Cardiac fibroblast (primary cell): Measurements from ENCODE around the gene DNAAF8.

Source experiments
- DNase-seq, 2 donors: peaks; one replicate each; pipeline versions ENCODE4 v3.0.0 to v3.0.0-alpha.2; 2010; ENCODE audit warnings: low read depth in 2 of 2
- H3K4me3 ChIP-seq, 2 donors: replicated peaks in 1 of 2; 1 replicate in 1 of 2; 2 replicates in 1 of 2; pipeline ENCODE4 v1.5.1; 2011; ENCODE audit warnings: low read depth in 2 of 2, low read length in 2 of 2, mild to moderate bottlenecking in 2 of 2, moderate library complexity in 1 of 2
- TF ChIP-seq, protein P1 (sequence below): IDR thresholded peaks from one replicate; pipeline ENCODE4 v1.5.1; 2011; ENCODE audit warnings: low read depth, mild to moderate bottlenecking, low read length, inconsistent platforms

DNAAF8 gene

DNA sequence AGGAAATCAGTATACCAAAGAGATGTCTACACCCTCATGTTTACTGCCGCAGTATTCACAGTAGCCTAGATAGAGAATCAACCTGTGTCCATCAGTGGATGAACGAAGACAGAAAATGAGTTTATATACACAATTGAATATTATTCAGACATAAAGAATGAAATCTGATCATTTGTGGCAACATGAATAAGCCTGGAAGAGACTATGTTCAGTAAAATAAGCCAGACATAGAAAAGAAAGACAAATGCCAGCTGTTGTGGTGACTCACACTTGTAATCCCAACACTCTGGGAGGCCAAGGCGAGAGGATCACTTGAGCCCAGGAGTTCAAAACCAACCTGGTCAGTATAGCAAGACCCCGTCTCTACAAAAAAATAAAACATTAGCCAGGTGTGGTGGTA is 24.9 kb upstream of the DNAAF8 start:
- H3K4me3 ChIP-seq = no peak overlapping the region
- DNase-seq = peak in 1 of 2 donors; percentile 62
- TF ChIP-seq, protein P1, sequence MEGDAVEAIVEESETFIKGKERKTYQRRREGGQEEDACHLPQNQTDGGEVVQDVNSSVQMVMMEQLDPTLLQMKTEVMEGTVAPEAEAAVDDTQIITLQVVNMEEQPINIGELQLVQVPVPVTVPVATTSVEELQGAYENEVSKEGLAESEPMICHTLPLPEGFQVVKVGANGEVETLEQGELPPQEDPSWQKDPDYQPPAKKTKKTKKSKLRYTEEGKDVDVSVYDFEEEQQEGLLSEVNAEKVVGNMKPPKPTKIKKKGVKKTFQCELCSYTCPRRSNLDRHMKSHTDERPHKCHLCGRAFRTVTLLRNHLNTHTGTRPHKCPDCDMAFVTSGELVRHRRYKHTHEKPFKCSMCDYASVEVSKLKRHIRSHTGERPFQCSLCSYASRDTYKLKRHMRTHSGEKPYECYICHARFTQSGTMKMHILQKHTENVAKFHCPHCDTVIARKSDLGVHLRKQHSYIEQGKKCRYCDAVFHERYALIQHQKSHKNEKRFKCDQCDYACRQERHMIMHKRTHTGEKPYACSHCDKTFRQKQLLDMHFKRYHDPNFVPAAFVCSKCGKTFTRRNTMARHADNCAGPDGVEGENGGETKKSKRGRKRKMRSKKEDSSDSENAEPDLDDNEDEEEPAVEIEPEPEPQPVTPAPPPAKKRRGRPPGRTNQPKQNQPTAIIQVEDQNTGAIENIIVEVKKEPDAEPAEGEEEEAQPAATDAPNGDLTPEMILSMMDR = no peak

DNA sequence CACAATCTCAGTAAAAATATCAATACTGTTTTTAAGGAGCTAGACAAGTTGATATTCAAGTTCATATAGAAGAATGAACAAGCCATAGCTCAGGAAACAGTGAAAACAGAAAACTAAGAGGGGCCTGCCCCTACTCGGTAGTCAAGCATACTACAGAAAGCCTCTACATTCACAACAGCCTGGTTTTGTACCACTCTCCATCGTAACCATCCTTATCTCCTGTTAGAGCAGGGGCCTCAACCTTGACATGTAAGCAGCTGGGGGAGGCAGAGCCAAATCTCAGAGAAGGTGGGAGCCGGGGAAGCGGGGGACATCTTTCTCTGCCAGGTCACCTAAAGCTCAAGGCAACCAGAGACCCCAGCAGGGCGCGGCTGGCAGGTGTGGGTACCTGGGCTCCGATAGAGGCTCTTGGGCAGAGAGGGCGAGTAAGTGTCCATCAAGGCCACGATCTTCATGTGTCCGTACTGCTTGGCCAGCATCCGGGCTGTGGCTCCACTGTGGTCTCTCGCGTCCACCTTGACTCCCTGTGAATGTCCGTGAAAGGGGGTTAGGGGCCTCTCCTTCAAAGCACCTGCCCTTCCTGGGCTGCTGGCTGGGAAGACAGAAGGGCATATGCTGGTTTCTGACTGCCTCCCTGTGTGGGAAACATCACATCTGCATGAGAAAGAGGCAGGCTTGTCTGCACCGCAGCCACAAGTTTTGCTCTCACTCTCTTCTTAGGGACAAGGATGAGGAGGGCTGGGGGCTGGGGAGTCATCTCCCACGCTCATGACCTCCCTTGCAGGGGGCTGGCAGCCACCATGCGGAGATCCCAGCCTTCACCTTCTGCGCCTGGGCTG is 20.5 kb upstream of the DNAAF8 start:
- DNase-seq = no peak
- TF ChIP-seq, protein P1 = no peak

DNA sequence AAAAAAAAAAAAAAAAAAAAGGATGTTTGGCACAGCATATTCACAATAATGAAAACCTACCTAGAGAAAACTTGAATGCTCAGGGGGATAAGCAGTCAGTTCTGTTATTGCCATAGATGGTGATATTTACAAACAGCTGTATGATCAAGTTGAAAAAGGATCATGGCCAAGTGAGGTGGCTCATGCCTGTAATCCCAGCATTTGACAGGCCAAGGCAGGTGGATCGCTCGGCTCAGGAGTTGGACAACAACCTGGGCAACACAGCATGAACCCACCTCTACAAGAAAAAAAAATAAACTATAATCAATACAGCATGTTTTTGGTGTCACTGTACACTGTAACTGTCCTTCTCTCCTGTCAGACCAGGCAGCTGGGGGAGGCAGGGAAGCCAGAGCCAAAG is 19.3 kb upstream of the DNAAF8 start:
- DNase-seq = no peak
- no peak overlapping the region for H3K4me3 ChIP-seq
- TF ChIP-seq, protein P1 = no peak

More for the DNA sequence above, 20.5 kb upstream of the DNAAF8 start:
- no peak overlapping the region for H3K4me3 ChIP-seq

DNA sequence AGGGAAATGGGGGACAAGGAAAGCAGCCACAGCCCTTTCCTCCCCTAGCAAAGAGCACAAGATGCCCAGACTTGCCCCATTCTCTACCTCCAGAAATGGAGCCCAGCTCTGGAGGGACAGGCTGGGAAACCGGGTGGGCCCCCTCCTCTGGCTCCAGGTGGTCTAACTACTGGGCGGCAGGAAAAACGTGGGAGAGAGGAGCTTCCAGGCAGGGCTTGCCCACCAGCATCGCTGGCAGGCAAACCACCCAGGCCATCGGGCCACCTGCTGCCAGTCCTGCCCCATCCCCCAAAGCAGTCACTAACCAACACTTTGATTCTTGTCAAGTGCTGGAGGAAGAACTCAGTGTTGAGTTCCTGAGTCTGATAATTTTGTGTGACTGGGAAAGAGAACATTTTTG is 15.9 kb upstream of the DNAAF8 start:
- DNase-seq = no peak
- TF ChIP-seq, protein P1 = no peak

DNA sequence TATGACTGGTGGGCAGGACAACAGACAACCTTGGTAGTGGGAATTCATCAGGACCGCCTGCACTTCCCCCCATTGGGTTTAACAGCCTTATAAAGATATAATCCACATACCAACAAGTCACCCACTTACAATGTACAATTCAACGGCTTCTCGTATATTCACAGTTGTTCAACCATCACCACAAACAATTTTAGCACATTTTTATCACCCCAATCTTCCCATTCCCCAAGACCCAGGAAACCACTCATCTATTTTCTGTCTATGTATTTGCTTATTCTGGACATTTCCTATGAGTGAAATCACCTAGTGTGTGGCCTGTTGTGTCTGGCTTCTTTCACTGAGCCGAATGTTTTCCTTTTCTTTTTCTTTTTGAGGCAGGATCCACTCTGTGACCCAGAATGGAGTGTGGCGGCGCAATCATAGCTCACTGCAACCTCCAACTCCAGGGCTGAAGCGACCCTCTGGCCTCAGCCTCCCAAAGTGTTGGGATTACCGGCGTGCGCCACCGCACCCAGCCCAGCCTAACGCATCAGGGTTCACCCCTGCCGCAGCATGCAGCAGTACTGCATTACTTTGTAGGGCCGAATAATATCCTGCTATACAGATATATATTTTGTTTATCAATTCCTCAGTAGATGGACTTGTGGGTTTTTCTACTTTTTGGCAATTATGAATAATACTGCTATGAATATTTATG is 11.1 kb upstream of the DNAAF8 start:
- TF ChIP-seq, protein P1 = no peak
- no peak overlapping the region for H3K4me3 ChIP-seq
- no peak for DNase-seq

More for the DNA sequence above, 15.9 kb upstream of the DNAAF8 start:
- no peak overlapping the region for H3K4me3 ChIP-seq

DNA sequence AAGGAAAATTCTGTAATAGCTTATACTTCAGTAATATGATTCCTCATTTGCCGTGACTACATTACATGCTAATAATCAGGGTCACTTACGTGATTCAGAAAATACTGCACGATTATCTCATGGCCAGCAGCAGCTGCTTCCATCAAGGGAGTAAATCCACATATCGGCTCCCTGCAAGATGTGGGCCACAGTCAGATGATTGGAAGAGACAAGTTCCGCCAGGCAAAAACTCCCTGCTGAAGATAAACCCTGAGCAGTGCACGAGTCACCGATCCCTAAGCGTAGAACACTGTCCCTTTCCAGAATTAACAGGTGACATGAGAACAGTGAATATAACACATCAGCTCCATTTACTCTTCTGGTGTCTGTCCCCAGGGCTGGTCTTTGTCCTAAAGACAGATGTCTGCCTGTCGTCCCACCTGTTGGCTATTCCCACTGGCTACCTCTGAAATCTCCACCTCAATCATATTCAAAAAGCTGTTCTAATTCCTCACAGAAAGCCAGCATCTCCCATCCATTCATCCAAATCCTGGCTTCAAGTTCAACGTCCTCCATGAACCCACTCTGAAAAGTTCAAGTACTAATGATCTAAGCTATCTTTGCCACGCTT is 9.6 kb upstream of the DNAAF8 start:
- TF ChIP-seq, protein P1 = no peak
- H3K4me3 ChIP-seq = no peak overlapping the region
- DNase-seq = no peak
